NT2/D1 (cell line): ENCODE data around the gene CD47.

Experiments used
- SUZ12 ChIP-seq: IDR thresholded peaks from 2 replicates; pipeline ENCODE4 v1.6.1; 2011; ENCODE audit not compliant: insufficient read length, insufficient read depth; ENCODE audit errors: extremely low read depth
- YY1 ChIP-seq: IDR thresholded peaks from 2 replicates; pipeline ENCODE4 v1.6.1; 2011; ENCODE audit not compliant: insufficient read length, insufficient read depth

DNA sequence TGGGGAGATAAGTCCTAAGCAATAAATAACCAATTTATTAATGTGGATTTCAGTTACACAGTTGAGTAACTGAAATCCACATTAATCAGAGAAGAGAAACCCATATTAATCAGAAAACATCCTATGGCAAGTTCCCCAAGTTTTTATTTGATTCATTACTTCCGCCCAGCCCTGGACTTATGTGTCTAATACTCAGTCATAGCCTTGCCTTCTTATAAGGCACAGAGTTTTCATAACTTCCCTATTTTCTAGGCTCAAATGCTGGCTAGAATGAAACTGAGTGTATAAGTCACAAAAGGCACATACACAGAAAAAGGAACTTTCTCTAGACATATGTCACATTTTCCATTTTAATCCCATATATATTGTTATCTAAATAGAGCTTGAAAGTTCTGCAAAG, 28.8 kb downstream of the CD47 start:
- no peak for TF ChIP-seq SUZ12
- no peak for TF ChIP-seq YY1
